OCI-LY7 (cell line): Measurements from ENCODE around the gene CLCA1. TPM values are rescaled to one million over a fixed set of nuclear protein-coding genes. Genes with fewer than 3 reads are reported as not detected.

Source experiments
- BruUV-seq: library from RNA; stranded (reverse); fragments of 400-500 nt; replicated peaks from 2 replicates; lab custom pipeline; 2021; lab: Mats Ljungman, UMichigan
- CTCF ChIA-PET: fragments of 300-600 bp; sonication (Branson Sonifier 250); formaldehyde crosslinking; loops from one replicate; lab custom pipeline; 2022; ENCODE audit warnings: antibody characterized with exemption; ENCODE audit not compliant: unreplicated experiment; lab: Charles Lee
- POLR2A ChIA-PET: fragments of 300-600 bp; sonication (Branson Sonifier 250); formaldehyde crosslinking; loops from one replicate; lab custom pipeline; 2022; ENCODE audit warnings: antibody characterized with exemption; lab: Charles Lee
- DNase-seq: peaks from one replicate; pipeline ENCODE4 v3.0.0-alpha.2; 2015; ENCODE audit warnings: low spot score
- H2AFZ ChIP-seq: fragments of 200-600 bp; sonication (generic), shearing (Covaris generic); 2 replicates; pipeline ENCODE4 v1.6.1; 2014; ENCODE audit warnings: mild to moderate bottlenecking, antibody characterized with exemption, low read length, moderate library complexity
- H3K27ac ChIP-seq: fragments of 200-600 bp; sonication (generic); 2 replicates; pipeline ENCODE4 v1.5.1; 2014; ENCODE audit warnings: mixed run types, low read depth, mild to moderate bottlenecking, moderate library complexity, low read length, inconsistent platforms; ENCODE audit not compliant: poor library complexity, severe bottlenecking
- H3K36me3 ChIP-seq: fragments of 200-600 bp; sonication (generic); 2 replicates; pipeline ENCODE4 v1.6.1; 2014; ENCODE audit warnings: mild to moderate bottlenecking, antibody characterized with exemption, low read length, moderate library complexity, mixed read lengths; ENCODE audit not compliant: insufficient read depth
- H3K4me1 ChIP-seq: fragments of 200-600 bp; sonication (generic); 2 replicates; pipeline ENCODE4 v1.5.1; 2014; ENCODE audit warnings: mild to moderate bottlenecking, low read length; ENCODE audit not compliant: insufficient read depth, poor library complexity, severe bottlenecking
- H3K4me2 ChIP-seq: fragments of 200-600 bp; sonication (generic); 2 replicates; pipeline ENCODE4 v1.6.1; 2014; ENCODE audit warnings: mild to moderate bottlenecking, low read length
- H3K4me3 ChIP-seq: fragments of 200-600 bp; sonication (generic); 2 replicates; pipeline ENCODE4 v1.5.1; 2014; ENCODE audit warnings: mild to moderate bottlenecking, low read depth, low read length; ENCODE audit not compliant: poor library complexity, severe bottlenecking
- H3K79me2 ChIP-seq: fragments of 200-600 bp; sonication (generic); 2 replicates; pipeline ENCODE4 v1.6.1; 2016; ENCODE audit warnings: low read depth, mild to moderate bottlenecking, low read length, moderate library complexity, mixed read lengths; ENCODE audit not compliant: insufficient read depth
- H3K9me2 ChIP-seq: fragments of 200-600 bp; sonication (generic); 2 replicates; pipeline ENCODE4 v1.6.1; 2016; ENCODE audit warnings: mild to moderate bottlenecking, low read length, mixed read lengths; ENCODE audit not compliant: insufficient read depth
- H3K9me3 ChIP-seq: fragments of 200-600 bp; sonication (generic); 2 replicates; pipeline ENCODE4 v1.6.1; 2014; ENCODE audit warnings: mild to moderate bottlenecking, mixed run types, low read length, mixed read lengths
- H4K20me1 ChIP-seq: fragments of 200-600 bp; sonication (generic); 2 replicates; pipeline ENCODE4 v1.6.1; 2014; ENCODE audit warnings: mild to moderate bottlenecking, antibody characterized with exemption, low read length, moderate library complexity, mixed read lengths; ENCODE audit not compliant: insufficient read depth
- CTCF ChIP-seq: fragments of 200-600 bp; sonication (generic); conservative IDR thresholded peaks from 2 replicates; pipeline ENCODE4 v1.5.1; 2014; ENCODE audit warnings: mild to moderate bottlenecking, antibody characterized with exemption, low read length, moderate library complexity, mixed read lengths
- EZH2phosphoT487 ChIP-seq: fragments of 200-600 bp; sonication (generic); IDR thresholded peaks from 2 replicates; pipeline ENCODE4 v1.6.1; 2018; ENCODE audit warnings: low read depth, borderline replicate concordance, mild to moderate bottlenecking, mixed run types, antibody characterized with exemption, low read length, moderate library complexity, mixed read lengths
- intact Hi-C: fragments of 100-400 bp; cut with micrococcal nuclease; formaldehyde crosslinking; loops from one replicate; pipeline ENCODE4 v1.10.0; 2022; ENCODE audit not compliant: unreplicated experiment
- total RNA-seq, 2 experiments: library from RNA; depleted of rRNA in 1 of 2; stranded (reverse); fragments of >200 nt in 1 of 2; shearing (Covaris generic) in 1 of 2; gene quantifications; 2 replicates each; pipeline ENCODE4 v1.2.3, GENCODE V29; 2014 to 2022

The CLCA1 gene
- total RNA-seq, 2 experiments from 2014 or later = not detected

- POLR2A ChIA-PET = interaction anchor here (0.6 to 1.1 kb wide), 2 partner anchors 59 to 845 kb away, joined by 3 to 4 read pairs; no protein-coding TSS in a partner anchor
- no peak overlapping the region for H2AFZ ChIP-seq
- no peaks in the 10 kb centered on the region for H3K36me3 ChIP-seq
- H4K20me1 ChIP-seq = no peaks in the 10 kb centered on the region
- no peak overlapping the region for H3K4me2 ChIP-seq
- H3K79me2 ChIP-seq = no peaks in the 10 kb centered on the region
- intact Hi-C loops = no loop called here
- H3K9me3 ChIP-seq = no peaks in the 10 kb centered on the region
- BruUV-seq = no TSS peak
- CTCF ChIA-PET = no interaction called here
- no peaks in the 10 kb centered on the region for H3K4me1 ChIP-seq
- H3K27ac ChIP-seq = no peak overlapping the region
- no peak for TF ChIP-seq EZH2phosphoT487
- no peak for TF ChIP-seq CTCF
- no peaks in the 10 kb centered on the region for H3K9me2 ChIP-seq
- no peak for DNase-seq
- no peak overlapping the region for H3K4me3 ChIP-seq
Observed at GRCh38 chr1:86447198-86447790, 21.4 kb upstream of the CLCA1 start.

GRCh38 chr1:86448670-86449069, 20.1 kb upstream of the CLCA1 start:
- Histone ChIP-seq H2AFZ (no peak overlapping the region), H3K9me2 (no peaks in the 10 kb centered on the region), H3K27ac (no peak overlapping the region), H3K4me1 (no peaks in the 10 kb centered on the region), H3K9me3 (no peaks in the 10 kb centered on the region), H3K36me3 (no peaks in the 10 kb centered on the region), H3K4me2 (no peak overlapping the region), H4K20me1 (no peaks in the 10 kb centered on the region), H3K4me3 (no peak overlapping the region), H3K79me2 (no peaks in the 10 kb centered on the region)
- intact Hi-C loops = no loop called here
- TF ChIP-seq EZH2phosphoT487 (no peak), CTCF (no peak)
- ChIA-PET POLR2A (interaction anchor here (0.7 kb wide), 1 partner anchor 61 kb away, joined by 3 read pairs; no protein-coding TSS in a partner anchor), CTCF (no interaction called here)
- no peak for DNase-seq
- no TSS peak for BruUV-seq

GRCh38 chr1:86449103-86449502, 19.6 kb upstream of the CLCA1 start:
- H3K36me3 ChIP-seq = no peaks in the 10 kb centered on the region
- TF ChIP-seq CTCF = no peak
- no peak for TF ChIP-seq EZH2phosphoT487
- H4K20me1 ChIP-seq = no peaks in the 10 kb centered on the region
- no TSS peak for BruUV-seq
- H3K79me2 ChIP-seq = no peaks in the 10 kb centered on the region
- no peaks in the 10 kb centered on the region for H3K9me3 ChIP-seq
- no peak for DNase-seq
- no peak overlapping the region for H3K4me3 ChIP-seq
- H3K4me2 ChIP-seq = no peak overlapping the region
- no peaks in the 10 kb centered on the region for H3K9me2 ChIP-seq
- H3K27ac ChIP-seq = no peak overlapping the region
- intact Hi-C loops = no loop called here
- H3K4me1 ChIP-seq = no peaks in the 10 kb centered on the region
- ChIA-PET CTCF (no interaction called here), POLR2A (interaction anchor here (0.7 kb wide), 1 partner anchor 62 kb away, joined by 3 read pairs; no protein-coding TSS in a partner anchor)
- H2AFZ ChIP-seq = no peak overlapping the region
